DOHH2 (cell line): ENCODE data around the gene SIPA1L3.
"Not testable (repeated sequence)": the region's sequence is repeated elsewhere in the genome, so short reads cannot be mapped to it uniquely, and the experiment has no call there.

Experiments used
- H3F3A ChIP-seq: fragments of 200-600 bp; sonication (generic), shearing (Covaris generic); 2 replicates; pipeline ENCODE4 v1.6.0; 2016; ENCODE audit warnings: antibody characterized with exemption, mild to moderate bottlenecking; ENCODE audit not compliant: control insufficient read depth, insufficient read depth
- H3K27ac ChIP-seq: fragments of 200-600 bp; sonication (generic); 2 replicates; pipeline ENCODE4 v1.5.1; 2014; ENCODE audit warnings: low read depth, mild to moderate bottlenecking, low read length, moderate library complexity
- H3K27me3 ChIP-seq: fragments of 200-600 bp; sonication (generic); 2 replicates; pipeline ENCODE4 v1.6.1; 2014; ENCODE audit warnings: mild to moderate bottlenecking, low read length, mixed read lengths; ENCODE audit not compliant: control insufficient read depth
- H3K36me3 ChIP-seq: fragments of 200-600 bp; sonication (generic); 2 replicates; pipeline ENCODE4 v1.6.1; 2014; ENCODE audit warnings: mild to moderate bottlenecking, low read length, moderate library complexity, mixed read lengths; ENCODE audit not compliant: control insufficient read depth
- H3K4me1 ChIP-seq: fragments of 200-600 bp; sonication (generic); 2 replicates; pipeline ENCODE4 v1.6.1; 2014; ENCODE audit warnings: mild to moderate bottlenecking, low read length, mixed read lengths; ENCODE audit not compliant: control insufficient read depth
- H3K4me2 ChIP-seq: fragments of 200-600 bp; sonication (generic); 2 replicates; pipeline ENCODE4 v1.6.0; 2014; ENCODE audit warnings: mild to moderate bottlenecking, low read length, moderate library complexity
- H3K4me3 ChIP-seq: fragments of 200-600 bp; sonication (generic); 2 replicates; pipeline ENCODE4 v1.5.1; 2014; ENCODE audit warnings: mild to moderate bottlenecking, low read length, mixed read lengths
- H3K79me2 ChIP-seq: fragments of 200-600 bp; sonication (generic); 2 replicates; pipeline ENCODE4 v1.6.1; 2014; ENCODE audit warnings: mild to moderate bottlenecking, low read length, mixed read lengths; ENCODE audit not compliant: control insufficient read depth
- H3K9me2 ChIP-seq: fragments of 200-600 bp; sonication (generic); replicated peaks from 2 replicates; pipeline ENCODE4 v1.6.1; 2014; ENCODE audit warnings: mild to moderate bottlenecking, low read length, mixed read lengths; ENCODE audit not compliant: control insufficient read depth
- H3K9me3 ChIP-seq: fragments of 200-600 bp; sonication (generic); 2 replicates; pipeline ENCODE4 v1.6.1; 2014; ENCODE audit warnings: antibody characterized with exemption, low read length, mixed read lengths; ENCODE audit not compliant: control insufficient read depth, insufficient read depth
- H4K20me1 ChIP-seq: fragments of 200-600 bp; sonication (generic); 2 replicates; pipeline ENCODE4 v1.6.0; 2014; ENCODE audit warnings: low read depth, mild to moderate bottlenecking, antibody characterized with exemption, low read length, moderate library complexity; ENCODE audit not compliant: control insufficient read depth, insufficient read depth
- CTCF ChIP-seq: fragments of 200-600 bp; sonication (generic); IDR thresholded peaks from one replicate; pipeline ENCODE4 v1.5.1; 2014; ENCODE audit warnings: antibody characterized with exemption, mild to moderate bottlenecking, low read depth, low read length; ENCODE audit not compliant: poor library complexity, severe bottlenecking
- EZH2phosphoT487 ChIP-seq: fragments of 200-600 bp; sonication (generic); IDR thresholded peaks from 2 replicates; pipeline ENCODE4 v1.6.1; 2017; ENCODE audit warnings: borderline replicate concordance, mild to moderate bottlenecking, antibody characterized with exemption, low read length, moderate library complexity, mixed read lengths

SIPA1L3 gene

GRCh38 chr19:38062959-38063761 lies 156.2 kb downstream of the SIPA1L3 start:
- Histone ChIP-seq H3K9me3 (no peaks in the 10 kb centered on the region), H3K27me3 (no peaks in the 10 kb centered on the region), H3K4me2 (no peak overlapping the region), H4K20me1 (no peaks in the 10 kb centered on the region), H3K4me3 (no peak overlapping the region), H3K4me1 (peaks cover 27% of the 10 kb centered on the region), H3K79me2 (peaks cover 11% of the 10 kb centered on the region), H3K9me2 (no peaks in the 10 kb centered on the region), H3F3A (no peaks in the 10 kb centered on the region), H3K36me3 (no peaks in the 10 kb centered on the region), H3K27ac (no peak overlapping the region)
- TF ChIP-seq CTCF (no peak), EZH2phosphoT487 (no peak)

- no peaks in the 10 kb centered on the region for H3K27me3 ChIP-seq
- peaks cover 19% of the 10 kb centered on the region for H3K4me1 ChIP-seq
- no peak overlapping the region for H3K4me2 ChIP-seq
- H4K20me1 ChIP-seq = no peaks in the 10 kb centered on the region
- no peak overlapping the region for H3K4me3 ChIP-seq
- no peaks in the 10 kb centered on the region for H3K36me3 ChIP-seq
- H3F3A ChIP-seq = no peaks in the 10 kb centered on the region
- TF ChIP-seq CTCF = no peak
- TF ChIP-seq EZH2phosphoT487 = no peak
- H3K9me2 ChIP-seq = no peaks in the 10 kb centered on the region
- no peaks in the 10 kb centered on the region for H3K9me3 ChIP-seq
- no peak overlapping the region for H3K27ac ChIP-seq
- peaks cover 11% of the 10 kb centered on the region for H3K79me2 ChIP-seq
These were observed 156.9 kb downstream of the SIPA1L3 start for GRCh38 chr19:38063928-38064327.

GRCh38 chr19:38064661-38065425 lies 157.8 kb downstream of the SIPA1L3 start:
- Histone ChIP-seq H3K27ac (no peak overlapping the region), H3F3A (no peaks in the 10 kb centered on the region), H3K4me1 (peaks cover 10% of the 10 kb centered on the region), H3K79me2 (peaks cover 11% of the 10 kb centered on the region), H3K4me3 (no peak overlapping the region), H3K4me2 (no peak overlapping the region), H3K9me2 (no peaks in the 10 kb centered on the region), H3K27me3 (no peaks in the 10 kb centered on the region), H3K36me3 (no peaks in the 10 kb centered on the region), H3K9me3 (no peaks in the 10 kb centered on the region), H4K20me1 (no peaks in the 10 kb centered on the region)
- TF ChIP-seq EZH2phosphoT487 (no peak), CTCF (no peak)

GRCh38 chr19:38065775-38066174 lies 158.8 kb downstream of the SIPA1L3 start:
- H3K27me3 ChIP-seq, H3K36me3 ChIP-seq, H4K20me1 ChIP-seq, H3F3A ChIP-seq, H3K9me3 ChIP-seq, H3K27ac ChIP-seq, H3K4me3 ChIP-seq, H3K4me2 ChIP-seq, H3K4me1 ChIP-seq, H3K9me2 ChIP-seq: not testable (repeated sequence)
- peaks cover 11% of the 10 kb centered on the region for H3K79me2 ChIP-seq
